ENCODE measurements around the gene ZNF429.
"Not testable (repeated sequence)": the region's sequence is repeated elsewhere in the genome, so short reads cannot be mapped to it uniquely, and the experiment has no call there.

Gene ZNF429

DNA sequence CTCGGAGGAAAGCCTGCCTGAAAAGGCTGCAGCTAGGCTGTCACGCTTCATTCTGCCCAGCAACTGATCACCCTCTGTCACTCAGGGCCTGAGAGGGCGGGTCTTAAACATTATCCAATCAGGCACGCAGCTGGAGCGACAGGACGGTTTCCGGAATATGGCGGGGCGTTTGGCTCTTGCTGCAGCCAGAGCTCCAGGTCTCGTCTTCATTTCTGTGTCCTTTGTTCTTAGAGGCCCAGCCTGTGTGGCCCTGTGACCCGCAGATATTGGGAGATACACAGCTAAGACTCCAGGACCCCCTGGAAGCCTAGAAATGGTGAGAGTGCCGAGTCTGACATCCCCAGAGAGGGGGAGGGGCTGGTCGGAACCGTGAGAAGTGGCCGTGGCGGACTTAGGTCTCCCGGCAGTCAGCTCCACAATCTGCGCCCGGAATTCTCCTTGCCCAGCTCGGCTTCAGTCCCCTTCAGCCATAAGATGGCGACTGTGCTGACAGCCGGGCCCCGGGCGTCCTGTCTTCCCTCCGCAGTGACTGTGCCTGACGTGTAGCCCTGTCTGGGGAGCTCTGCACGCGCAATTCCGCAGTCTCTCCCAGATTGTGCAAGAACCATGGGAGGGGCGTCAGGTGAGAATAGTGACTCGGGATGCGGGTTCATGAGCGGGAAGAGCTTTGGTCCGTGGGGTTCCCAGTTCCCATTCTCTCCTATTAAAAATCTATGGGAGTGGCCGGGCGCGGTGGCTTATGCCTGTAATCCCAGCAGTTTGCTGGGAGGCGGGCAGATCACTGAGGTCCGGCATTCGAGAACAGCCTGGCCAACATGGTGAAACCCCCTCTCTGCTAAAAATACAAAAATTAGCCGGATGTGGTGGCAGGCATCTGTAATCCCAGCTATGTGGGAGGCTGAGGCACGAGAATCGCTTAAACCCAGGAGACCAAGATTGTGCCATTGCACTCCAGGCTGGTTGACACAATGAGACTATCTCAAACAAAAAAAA is at the start of gene ZNF429:
TSS of gene ZNF429 (plus strand) at position 144 of the 993 bp plus-strand sequence. CDS start at position 314, 170 bp downstream.
- peak; percentile 78 for DNase-seq

DNA sequence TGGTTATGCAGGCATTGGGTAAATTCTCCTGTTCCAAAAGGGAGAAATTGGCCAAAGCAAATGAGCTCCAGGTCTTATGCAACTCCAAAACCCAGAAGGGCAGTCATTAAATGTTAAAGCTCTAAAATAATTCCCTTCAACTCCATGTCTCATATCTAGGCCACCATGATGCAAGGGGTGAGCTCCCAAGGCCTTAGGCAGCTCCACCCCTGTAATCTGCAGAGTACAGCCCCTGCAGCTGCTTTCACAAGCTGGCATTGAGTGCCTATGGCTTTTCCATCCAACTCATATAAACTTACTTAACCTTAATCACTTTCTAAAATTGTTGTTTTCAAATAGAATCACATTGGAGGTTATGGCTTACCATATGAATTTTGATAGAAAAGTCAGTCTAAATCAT is 44.7 kb upstream of the ZNF429 start:
- no peak for DNase-seq

DNA sequence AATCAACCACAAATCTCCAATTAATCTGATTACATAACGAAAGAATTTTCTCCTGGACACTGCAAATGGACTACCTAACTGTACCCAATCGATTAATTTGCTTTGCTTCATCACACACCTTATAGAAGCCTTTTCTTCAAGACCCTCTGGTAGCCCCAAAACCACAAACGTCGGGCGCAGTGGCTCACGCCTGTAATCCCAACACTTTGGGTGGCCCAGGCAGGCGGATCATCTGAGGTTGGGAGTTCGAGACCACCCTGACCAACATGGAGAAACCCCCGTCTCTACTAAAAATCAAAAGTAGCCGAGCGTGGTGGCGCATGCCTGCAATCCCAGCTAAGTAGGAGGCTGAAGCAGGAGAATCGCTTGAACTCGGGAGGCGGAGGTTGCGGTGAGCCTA is 42.9 kb upstream of the ZNF429 start:
- DNase-seq, result no peak

DNA sequence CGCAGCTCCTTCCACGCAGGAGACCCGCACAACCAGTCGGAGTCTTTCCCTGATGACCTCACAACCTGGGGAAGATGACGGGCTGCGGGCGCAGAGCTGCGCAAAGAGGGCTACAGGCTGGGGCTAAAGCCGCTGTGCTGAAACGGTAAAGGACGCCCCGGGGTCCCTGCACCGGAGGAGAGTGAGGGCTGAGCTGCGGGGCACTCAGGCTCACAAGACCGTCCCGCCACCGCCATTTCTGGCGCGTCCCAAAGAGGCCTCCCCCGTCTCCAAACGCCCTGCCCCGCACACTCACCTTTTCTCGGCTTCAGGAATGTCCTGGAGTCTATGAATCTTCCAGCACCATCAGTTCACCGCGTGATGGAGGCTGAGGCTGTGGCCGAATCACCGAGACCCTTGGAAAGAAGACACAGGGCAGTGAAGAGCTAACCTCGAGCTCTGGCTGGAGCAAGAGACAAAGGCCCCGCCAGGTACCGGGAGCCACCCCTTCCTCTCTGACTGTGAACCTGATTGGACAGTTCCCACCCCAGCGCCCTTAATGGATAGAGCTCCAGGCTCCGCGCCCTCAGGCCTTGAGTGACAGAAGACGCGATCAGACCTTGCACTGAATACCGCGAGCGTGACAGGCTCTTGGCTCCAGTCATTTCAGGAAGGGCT is 41.8 kb upstream of the ZNF429 start:
- peak; percentile 77 for DNase-seq

DNA sequence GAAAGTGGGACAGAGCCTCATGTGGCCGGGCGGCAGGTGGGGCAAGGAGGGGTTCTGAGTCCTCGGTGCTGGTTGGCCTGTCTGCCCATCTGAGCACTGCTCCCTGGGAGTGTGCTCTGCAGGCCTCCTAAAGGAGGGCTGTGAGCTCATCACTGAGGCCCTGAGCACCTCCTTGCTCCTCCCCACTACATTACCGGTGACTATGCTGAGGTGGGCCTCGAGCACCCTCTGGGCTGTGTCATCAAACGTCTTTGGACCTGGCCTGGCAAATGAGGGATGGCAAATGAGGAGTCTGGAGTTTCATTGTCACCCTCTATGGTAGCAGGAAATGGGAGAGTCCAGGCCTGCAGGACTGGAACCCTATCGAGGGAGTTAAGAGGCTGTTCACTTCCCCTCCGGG is 38.8 kb upstream of the ZNF429 start:
- DNase-seq, result no peak

DNA sequence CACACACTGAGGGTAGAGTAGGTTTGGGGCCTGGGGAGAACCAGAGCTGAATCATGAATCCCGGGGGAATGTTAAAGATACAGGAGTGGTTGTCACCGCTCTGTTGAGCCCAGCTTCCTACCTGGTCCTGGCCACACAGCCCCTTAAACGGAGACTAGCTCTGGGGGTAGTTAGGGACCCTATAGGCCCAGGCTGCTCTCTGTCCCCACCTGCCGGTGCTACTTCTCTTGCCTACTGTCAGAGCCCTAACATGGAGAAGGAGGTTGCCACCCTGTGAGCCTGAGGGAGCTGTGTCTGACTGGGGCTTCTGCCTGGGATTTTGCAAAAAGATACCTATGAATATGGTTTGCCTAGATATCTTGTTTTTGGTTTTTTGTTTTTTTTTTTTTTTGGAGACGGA is 36.6 kb upstream of the ZNF429 start:
- DNase-seq, result no peak

DNA sequence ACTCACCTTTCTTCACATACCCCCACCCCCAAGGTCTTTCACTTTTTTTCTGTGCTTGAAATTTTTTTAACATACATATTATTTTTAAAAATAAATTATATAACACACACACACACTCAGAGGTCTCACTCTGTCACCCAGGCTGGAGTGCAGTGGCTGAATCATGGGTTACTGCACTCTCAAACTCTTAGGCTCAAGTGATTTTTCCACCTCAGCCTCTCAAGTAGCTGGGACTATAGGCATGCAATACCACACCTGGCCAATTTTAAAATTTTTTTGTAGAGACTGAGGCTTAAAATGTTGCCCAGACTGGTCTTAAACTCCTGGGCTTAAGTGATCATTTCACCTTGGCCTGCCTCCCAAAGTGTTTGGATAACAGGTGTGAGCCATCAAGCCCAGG is 32.9 kb upstream of the ZNF429 start:
- no peak for DNase-seq

DNA sequence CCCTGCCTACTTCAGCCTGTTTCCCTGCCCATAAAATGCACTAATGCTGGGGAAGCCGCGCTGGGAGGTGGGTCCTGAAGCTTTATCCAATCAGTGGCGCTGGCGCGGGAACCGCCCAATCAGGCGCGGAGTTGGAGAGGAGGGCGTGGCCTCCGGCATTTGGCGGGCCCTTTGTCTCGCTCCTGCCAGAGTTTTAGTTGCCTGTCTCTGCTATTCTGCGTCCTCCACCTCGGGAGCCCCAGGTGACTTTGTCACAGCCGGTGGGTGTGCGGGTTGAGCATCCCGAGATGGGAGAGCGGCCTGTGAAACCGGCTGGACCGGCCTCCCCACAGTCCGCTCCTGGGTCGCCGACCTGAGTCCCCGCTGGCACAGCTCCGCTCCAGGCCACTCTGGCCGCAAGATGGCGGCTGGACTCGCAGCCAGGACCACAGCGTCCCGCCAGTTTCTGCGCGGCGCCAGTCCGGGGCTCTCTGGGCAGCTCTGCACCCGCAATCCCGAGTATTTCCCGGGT is 30.7 kb upstream of the ZNF429 start:
- DNase-seq, result no peak

DNA sequence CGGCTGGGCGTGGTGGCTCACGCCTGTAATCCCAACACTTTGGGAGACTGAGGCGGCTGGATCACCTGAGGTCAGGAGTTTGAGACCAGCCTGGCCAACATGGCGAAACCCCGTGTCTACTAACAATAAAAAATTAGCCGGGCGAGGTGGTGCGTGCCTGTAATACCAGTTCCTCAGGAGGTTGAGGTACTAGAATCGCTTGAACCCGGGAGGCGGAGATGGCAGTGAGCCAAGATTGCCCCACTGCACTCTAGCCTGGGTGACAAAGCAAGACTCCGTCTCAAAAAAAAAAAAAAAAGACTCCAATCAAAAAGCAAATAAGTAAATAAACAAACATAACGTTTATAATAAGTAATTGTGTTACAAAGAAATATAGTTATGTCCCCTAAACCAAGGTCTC is 23.0 kb upstream of the ZNF429 start:
- DNase-seq, result not testable (repeated sequence)

DNA sequence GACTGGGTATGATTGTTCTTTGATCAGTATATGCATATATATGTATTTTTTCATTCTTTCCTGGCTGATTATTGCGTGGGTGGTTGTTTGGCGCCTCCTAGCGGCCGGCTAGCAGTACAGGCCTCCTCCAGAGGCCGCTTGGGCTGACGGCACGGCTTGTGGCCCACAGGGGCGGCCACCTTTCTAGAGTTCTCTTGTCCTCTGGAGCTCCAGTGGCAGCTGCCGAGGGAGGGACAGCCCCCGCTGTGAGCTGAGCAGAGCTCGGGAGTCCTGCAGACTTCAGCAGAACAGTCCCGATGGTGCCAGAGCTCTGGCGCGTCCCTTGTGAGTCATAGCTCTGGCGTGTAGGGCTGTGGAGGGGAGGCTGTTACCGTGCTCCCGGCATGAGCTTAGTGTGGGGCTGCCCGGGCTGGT is 22.5 kb upstream of the ZNF429 start:
- DNase-seq, result peak; percentile 57

DNA sequence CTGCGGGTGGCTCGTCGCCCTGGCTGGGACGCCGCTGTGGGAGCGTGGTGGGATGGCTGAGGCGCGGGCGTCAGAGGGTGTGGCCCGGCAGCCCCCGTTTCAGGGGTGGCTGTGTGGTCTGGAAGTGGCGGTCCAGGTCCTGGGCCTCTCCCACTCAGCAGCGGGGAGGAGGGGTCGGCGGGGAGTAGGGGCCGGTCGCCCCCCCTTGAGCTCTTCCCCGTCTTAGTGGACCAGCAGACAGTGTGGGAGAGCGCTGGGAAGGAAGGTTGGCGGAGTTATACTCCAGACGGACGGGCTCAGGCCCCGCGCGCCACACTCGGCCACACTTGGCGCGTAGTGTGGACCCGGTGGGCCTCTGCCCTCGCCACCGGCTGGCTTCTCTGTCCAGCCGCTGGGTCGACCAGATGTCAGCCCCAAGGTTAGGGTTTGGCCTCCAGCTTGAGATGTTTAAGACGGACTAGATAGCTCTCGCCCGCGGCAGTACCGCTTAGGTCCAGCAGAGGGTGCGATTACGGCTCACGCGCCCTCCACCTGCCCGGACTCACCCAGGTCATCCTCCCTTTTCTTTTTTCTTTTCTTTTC is 21.7 kb upstream of the ZNF429 start:
- DNase-seq, result peak; percentile 71

DNA sequence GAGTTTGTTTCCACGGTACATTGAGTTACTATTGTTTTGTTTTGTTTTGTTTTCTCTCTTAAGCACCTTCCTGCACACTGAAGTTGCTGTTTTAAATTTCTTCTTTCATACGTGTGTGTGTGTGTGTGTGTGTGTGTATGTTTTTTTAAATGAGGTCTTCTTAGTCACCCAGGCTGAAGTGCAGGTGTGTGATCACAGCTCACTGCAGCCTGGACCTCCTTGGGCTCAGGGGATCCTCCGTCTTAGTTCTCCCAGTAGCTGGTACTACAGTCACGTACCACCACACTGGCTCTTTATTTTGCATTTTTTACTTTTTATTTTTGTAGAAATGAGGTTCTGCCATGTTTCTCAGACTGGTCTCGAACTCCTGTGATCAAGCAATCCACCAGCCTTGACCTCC is 20.8 kb upstream of the ZNF429 start:
- no peak for DNase-seq

DNA sequence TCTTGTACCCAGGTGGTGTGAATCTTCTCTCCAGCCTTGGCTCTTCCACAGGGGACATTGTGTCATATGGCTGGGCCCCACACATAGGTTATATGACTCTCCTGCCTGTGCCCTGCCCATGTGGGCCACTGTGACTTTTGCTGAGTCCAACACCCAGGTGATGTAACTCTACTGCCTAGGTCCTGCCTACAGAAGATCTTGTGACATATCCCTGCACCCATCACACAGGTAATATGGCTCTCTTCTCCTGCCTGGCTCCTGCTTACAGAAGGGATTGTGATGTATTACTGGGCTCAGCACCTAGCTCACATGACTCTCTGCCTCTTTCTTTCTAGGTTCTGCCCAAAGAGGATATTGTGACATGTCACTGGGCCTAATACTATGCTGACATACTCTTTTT is 19.5 kb upstream of the ZNF429 start:
- DNase-seq, result no peak

DNA sequence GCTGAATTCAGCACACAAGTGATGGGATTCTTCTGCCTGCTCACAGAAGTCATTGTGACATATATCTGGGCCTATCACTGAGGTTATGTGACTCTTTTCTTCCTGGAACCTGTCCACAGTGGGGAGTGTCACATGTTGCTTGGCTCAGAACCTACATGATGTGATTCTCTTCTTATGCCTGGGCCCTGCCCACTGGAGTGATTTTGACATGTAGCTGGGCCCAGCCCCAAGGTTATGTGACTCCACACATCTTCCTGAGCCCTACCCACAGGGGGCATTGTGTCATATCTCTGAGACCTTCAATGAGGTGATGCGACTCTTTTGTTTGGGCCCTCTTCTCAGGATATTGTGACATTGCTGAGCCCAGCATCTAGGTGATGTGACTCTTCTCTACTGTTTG is 17.4 kb upstream of the ZNF429 start:
- no peak for DNase-seq

DNA sequence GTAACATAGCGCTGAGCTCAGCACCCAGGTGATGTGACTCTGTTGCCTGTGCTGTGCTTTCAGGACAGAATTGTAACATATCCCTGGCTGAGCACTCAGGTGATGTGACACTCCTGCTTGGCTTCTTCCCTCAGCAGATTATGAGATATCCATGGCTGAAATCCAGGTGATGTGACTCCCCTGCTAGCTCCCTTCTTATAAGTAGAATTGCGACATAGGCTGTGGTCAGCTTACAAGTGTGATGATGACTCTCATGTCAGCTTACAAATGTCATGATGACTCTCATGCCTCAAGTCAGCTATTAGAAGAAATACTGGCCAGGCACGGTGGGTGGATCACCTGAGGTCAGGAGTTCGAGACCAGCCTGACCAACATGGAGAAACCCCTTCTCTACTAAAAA is 14.3 kb upstream of the ZNF429 start:
- DNase-seq, result no peak

DNA sequence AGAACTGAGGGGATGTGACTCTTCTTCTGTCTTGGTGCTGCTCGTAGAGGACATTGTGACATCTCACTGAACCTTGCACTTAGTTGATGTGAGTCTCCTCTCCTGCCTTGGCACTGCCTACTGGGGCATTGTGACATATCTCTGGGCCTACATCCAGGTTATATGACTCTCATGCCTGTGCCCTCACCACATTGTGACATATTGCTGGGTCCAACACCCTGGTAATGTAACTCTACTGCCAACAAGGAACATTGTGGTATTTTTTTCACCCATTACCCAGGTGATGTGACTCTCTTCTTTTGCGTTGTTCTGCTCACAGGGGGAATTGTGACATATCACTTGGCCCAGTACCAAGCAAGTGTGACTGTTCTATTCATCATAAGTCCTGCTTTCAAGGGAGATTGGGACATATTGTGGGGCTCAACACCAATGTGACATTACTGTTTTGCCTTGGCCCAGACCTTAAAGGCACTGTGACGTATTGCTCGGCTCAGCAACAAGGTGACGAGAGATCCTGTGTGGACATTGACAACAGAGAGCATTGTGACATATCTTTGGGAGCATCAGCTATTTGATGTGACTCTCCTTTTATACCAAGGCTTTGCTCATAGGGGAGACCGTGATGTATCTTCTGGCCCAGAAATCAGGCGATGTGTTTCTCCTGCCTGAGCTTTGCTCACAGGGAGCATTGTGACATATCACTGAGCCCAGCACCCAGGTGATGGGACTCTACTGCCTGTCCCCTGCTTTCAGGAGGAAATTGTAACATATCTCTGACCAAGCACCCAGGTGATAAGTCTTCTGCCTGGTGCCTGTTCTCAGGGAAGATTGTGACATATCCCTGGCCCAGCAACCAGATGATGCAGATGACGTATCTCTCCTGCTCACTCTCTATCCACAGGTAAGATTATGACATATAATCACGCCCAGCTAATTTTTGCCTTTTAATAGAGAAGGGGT is 12.2 kb upstream of the ZNF429 start:
- DNase-seq, result no peak

DNA sequence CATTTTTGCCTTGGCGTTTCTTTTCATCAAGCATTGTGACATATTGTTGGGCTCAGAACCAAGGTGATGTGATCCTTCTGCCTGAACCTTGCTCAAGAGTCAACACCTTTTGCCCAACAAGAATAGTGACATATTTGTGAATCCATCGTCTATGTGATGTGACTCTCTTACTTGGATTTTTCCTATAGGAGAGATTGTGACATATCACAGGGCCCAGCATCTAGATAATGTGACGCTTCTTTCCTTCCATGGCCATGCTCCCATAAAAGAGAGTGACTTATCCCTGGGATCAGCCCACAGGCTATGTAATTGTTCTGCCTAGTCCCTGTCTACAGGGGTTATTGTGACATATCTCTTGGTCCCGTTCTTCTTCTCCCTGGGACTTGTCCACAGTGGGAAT is 8.5 kb upstream of the ZNF429 start:
- no peak for DNase-seq

DNA sequence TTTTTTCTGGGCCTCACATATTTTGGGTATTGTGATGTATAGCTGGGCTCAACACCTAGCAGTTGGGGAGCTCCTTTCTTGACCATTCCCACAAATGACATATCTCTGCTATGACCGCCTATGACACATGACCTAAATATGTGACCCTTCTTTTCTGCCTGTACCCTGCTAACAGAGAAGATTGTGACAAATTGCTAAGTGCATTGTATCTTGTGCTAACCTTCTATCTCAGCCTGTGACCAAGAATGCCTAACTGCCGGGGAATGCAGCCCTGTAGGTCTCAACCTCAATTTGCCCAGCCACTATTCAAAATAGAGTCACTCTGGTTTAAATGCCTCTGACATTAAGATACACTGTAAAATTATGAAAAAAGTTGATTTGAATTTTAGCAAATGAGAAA is 6.8 kb upstream of the ZNF429 start:
- no peak for DNase-seq

DNA sequence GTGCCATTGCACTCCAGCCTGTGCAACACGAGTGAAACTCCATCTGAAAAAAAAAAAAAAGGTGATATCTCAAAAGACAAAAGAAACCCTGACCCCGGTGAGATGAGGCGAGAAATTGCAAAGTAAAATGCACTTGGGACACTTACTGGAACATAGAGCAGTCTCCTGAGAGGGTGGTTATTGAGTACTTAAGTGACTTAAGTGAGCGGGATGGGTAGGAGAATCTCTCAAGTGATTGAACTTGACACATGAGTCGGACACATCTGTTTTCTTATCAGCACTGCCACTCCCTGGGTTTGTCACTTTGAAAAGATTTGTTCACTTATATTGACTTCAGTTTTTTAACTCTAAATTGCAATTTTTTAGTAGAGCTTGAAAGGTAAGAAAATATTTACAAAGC is 2.8 kb downstream of the ZNF429 start:
- no peak for DNase-seq

DNA sequence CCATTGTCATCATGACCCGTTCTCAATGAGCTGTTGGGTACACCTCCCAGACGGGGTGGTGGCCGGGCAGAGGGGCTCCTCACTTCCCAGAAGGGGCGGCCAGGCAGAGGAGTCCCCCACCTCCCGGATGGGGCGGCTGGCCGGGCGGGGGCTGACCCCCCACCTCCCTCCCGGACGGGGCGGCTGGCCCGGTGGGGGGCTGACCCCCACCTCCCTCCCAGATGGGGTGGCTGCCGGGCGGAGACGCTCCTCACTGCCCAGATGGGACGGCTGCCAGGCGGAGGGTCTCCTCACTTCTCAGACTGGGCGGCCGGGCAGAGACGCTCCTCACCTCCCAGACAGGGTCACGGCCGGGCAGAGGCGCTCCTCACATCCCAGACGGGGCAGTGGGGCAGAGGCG is 5.7 kb downstream of the ZNF429 start:
- not testable (repeated sequence) for DNase-seq

DNA sequence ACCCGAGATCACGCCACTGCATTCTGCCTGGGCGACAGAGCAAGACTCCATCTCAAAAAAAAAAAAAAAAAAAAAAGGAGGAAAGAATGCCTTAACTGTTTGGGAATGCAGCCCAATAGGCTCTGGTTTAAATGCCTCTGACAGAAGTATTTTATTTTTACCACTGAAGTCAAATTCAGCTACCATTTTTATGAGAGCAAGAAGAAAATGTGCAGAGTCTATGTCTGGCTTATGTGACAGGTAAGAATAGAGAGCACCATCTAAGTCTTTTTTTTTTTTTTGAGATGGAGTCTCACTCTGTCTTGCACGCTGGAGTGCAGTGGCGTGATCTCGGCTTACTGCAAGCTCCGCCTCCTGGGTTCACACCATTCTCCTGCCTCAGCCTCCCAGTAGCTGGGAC is 7.2 kb downstream of the ZNF429 start:
- DNase-seq, result not testable (repeated sequence)

DNA sequence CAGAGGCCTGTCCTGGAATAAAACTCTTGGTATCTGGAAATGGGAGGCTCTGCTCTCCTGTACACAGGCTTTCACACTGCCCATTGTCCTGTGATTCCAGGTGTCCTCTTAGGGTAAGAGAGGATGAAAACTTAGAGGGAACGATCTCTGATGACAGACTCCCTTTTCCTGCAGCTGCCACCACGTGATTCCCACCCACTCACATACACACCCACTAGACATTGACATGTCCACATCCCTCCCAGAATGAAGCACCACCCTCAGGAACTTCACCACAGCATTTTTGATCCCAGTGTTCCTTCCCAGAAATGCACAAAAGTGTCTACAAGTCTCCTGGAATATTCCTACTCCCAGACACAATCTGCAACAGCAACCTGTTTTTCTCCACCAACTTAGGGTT is 8.2 kb downstream of the ZNF429 start:
- DNase-seq, result no peak
